SK-N-SH treated with all-trans-retinoic acid at 6 μM for 48 hours (cell line): Measurements from ENCODE around the gene NRDE2.

Source experiments
- ATAC-seq: fragments of 200-7000 bp; cut with Tn5 transposase; 3 replicates; pipeline ENCODE4 v1.9.1; 2020; ENCODE audit warnings: mild to moderate bottlenecking, moderate library complexity
- ARNTL ChIP-seq: fragments of 450-650 bp; formaldehyde crosslinking; IDR thresholded peaks from 2 replicates; pipeline ENCODE4 v1.5.0; 2020; ENCODE audit warnings: low read depth, mild to moderate bottlenecking, moderate library complexity, borderline replicate concordance
- BACH2 ChIP-seq: fragments of 250-450 bp; sonication (Bioruptor Pico); IDR thresholded peaks from 2 replicates; pipeline ENCODE4 v1.9.0; 2021; ENCODE audit warnings: mild to moderate bottlenecking, borderline replicate concordance
- CSDC2 ChIP-seq: fragments of 250-450 bp; sonication (Bioruptor Pico); IDR thresholded peaks from 2 replicates; pipeline ENCODE4 v1.5.0; 2020; ENCODE audit warnings: mild to moderate bottlenecking, moderate library complexity
- ESRRG ChIP-seq: fragments of 250-450 bp; sonication (Bioruptor Pico); IDR thresholded peaks from 2 replicates; pipeline ENCODE4 v1.6.1; 2021; ENCODE audit warnings: mild to moderate bottlenecking
- GLIS3 ChIP-seq: fragments of 250-450 bp; sonication (Bioruptor Pico); IDR thresholded peaks from 2 replicates; pipeline ENCODE4 v1.5.0; 2020; ENCODE audit warnings: mild to moderate bottlenecking, moderate library complexity
- ISL1 ChIP-seq: fragments of 250-450 bp; sonication (Bioruptor Pico); IDR thresholded peaks from 2 replicates; pipeline ENCODE4 v2.1.2; 2022; ENCODE audit warnings: mild to moderate bottlenecking, moderate library complexity
- OSR1 ChIP-seq: fragments of 250-450 bp; sonication (Bioruptor Pico); IDR thresholded peaks from 2 replicates; pipeline ENCODE4 v1.8.0; 2022; ENCODE audit warnings: moderate library complexity, mild to moderate bottlenecking, inconsistent platforms
- PPARA ChIP-seq: fragments of 250-450 bp; sonication (Bioruptor Pico); IDR thresholded peaks from 2 replicates; pipeline ENCODE4 v1.5.0; 2020; ENCODE audit warnings: mild to moderate bottlenecking, borderline replicate concordance
- RARB ChIP-seq: fragments of 250-450 bp; sonication (Bioruptor Pico); IDR thresholded peaks from 2 replicates; pipeline ENCODE4 v1.8.0; 2021; ENCODE audit warnings: mild to moderate bottlenecking, moderate library complexity
- SNAI2 ChIP-seq: fragments of 250-450 bp; sonication (Bioruptor Pico); IDR thresholded peaks from 2 replicates; pipeline ENCODE4 v1.5.0; 2020; ENCODE audit warnings: mild to moderate bottlenecking, moderate library complexity
- TCF4 ChIP-seq: fragments of 250-450 bp; sonication (Bioruptor Pico); IDR thresholded peaks from 2 replicates; pipeline ENCODE4 v1.8.0; 2021; ENCODE audit warnings: mild to moderate bottlenecking, moderate library complexity, borderline replicate concordance
- TOX ChIP-seq: fragments of 250-450 bp; sonication (Bioruptor Pico); IDR thresholded peaks from 2 replicates; pipeline ENCODE4 v1.8.0; 2021; ENCODE audit warnings: mild to moderate bottlenecking, moderate library complexity, borderline replicate concordance
- ZC3H10 ChIP-seq: fragments of 250-450 bp; sonication (Bioruptor Pico); IDR thresholded peaks from 2 replicates; pipeline ENCODE4 v1.5.1; 2021; ENCODE audit warnings: mild to moderate bottlenecking, moderate library complexity
- ZFP3 ChIP-seq: fragments of 250-450 bp; sonication (Bioruptor Pico); IDR thresholded peaks from 2 replicates; pipeline ENCODE4 v1.5.0; 2020; ENCODE audit warnings: mild to moderate bottlenecking, moderate library complexity
- ZFP30 ChIP-seq: fragments of 450-650 bp; formaldehyde crosslinking; IDR thresholded peaks from 2 replicates; pipeline ENCODE4 v1.5.0; 2022; ENCODE audit warnings: mild to moderate bottlenecking, moderate library complexity
- ZNF565 ChIP-seq: fragments of 450-650 bp; formaldehyde crosslinking; conservative IDR thresholded peaks from 2 replicates; pipeline ENCODE4 v1.5.0; 2020; ENCODE audit warnings: low read depth, mild to moderate bottlenecking, moderate library complexity
- ZNF70 ChIP-seq: fragments of 450-650 bp; formaldehyde crosslinking; IDR thresholded peaks from 2 replicates; pipeline ENCODE4 v1.5.0; 2020; ENCODE audit warnings: mild to moderate bottlenecking, moderate library complexity
- ZNF8 ChIP-seq: fragments of 450-650 bp; formaldehyde crosslinking; IDR thresholded peaks from 2 replicates; pipeline ENCODE4 v1.5.0; 2020; ENCODE audit warnings: mild to moderate bottlenecking, moderate library complexity
- TF ChIP-seq, protein P1 (sequence below): fragments of 250-450 bp; sonication (Bioruptor Pico); IDR thresholded peaks from 2 replicates; pipeline ENCODE4 v1.5.1; 2021; ENCODE audit warnings: mild to moderate bottlenecking, moderate library complexity
- TF ChIP-seq, protein P2 (sequence below): fragments of 250-450 bp; sonication (Bioruptor Pico); IDR thresholded peaks from 2 replicates; pipeline ENCODE4 v1.8.0; 2021; ENCODE audit warnings: low read depth, mild to moderate bottlenecking, moderate library complexity, borderline replicate concordance
- TF ChIP-seq, protein P3 (sequence below): fragments of 250-450 bp; sonication (Bioruptor Pico); IDR thresholded peaks from 2 replicates; pipeline ENCODE4 v1.8.0; 2020; ENCODE audit warnings: mild to moderate bottlenecking, moderate library complexity, borderline replicate concordance
- TF ChIP-seq, protein P4 (sequence below): fragments of 250-450 bp; sonication (Bioruptor Pico); IDR thresholded peaks from 2 replicates; pipeline ENCODE4 v1.5.0; 2020; ENCODE audit warnings: mild to moderate bottlenecking, moderate library complexity
- TF ChIP-seq, protein P5 (sequence below): fragments of 250-450 bp; sonication (Bioruptor Pico); IDR thresholded peaks from 2 replicates; pipeline ENCODE4 v1.5.1; 2020; ENCODE audit warnings: low read depth, mild to moderate bottlenecking, moderate library complexity

NRDE2 gene

DNA sequence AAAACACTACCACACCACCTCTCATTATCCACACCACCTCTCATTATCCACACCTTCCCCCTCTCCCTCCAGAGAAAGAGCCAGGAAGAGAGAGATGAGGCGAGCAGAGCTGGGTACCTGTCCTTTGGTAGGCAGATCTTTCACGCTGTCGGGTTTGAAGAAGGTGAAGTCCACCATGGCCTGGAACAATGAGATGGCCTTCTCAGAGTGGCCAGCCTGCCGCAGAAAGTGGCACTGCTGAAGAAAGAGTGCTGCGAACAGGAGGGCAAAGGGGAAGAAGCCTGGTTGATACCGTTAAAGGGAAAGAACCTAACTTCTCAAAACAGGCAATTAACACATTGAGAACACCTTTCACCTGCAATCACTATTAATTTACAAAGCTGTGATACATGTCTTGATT is 30.6 kb downstream of the NRDE2 start:
- no peak for TF ChIP-seq CSDC2 (CRISPR knock-in tag)
- no peak for TF ChIP-seq ZNF8 (CRISPR knock-in tag)
- no peak for TF ChIP-seq ARNTL (CRISPR knock-in tag)
- no peak for TF ChIP-seq ZC3H10 (CRISPR knock-in tag)
- no peak for TF ChIP-seq PPARA (CRISPR knock-in tag)
- TF ChIP-seq, protein P1, sequence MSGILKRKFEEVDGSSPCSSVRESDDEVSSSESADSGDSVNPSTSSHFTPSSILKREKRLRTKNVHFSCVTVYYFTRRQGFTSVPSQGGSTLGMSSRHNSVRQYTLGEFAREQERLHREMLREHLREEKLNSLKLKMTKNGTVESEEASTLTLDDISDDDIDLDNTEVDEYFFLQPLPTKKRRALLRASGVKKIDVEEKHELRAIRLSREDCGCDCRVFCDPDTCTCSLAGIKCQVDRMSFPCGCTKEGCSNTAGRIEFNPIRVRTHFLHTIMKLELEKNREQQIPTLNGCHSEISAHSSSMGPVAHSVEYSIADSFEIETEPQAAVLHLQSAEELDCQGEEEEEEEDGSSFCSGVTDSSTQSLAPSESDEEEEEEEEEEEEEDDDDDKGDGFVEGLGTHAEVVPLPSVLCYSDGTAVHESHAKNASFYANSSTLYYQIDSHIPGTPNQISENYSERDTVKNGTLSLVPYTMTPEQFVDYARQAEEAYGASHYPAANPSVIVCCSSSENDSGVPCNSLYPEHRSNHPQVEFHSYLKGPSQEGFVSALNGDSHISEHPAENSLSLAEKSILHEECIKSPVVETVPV (CRISPR knock-in tag), result no peak
- TF ChIP-seq, protein P2, sequence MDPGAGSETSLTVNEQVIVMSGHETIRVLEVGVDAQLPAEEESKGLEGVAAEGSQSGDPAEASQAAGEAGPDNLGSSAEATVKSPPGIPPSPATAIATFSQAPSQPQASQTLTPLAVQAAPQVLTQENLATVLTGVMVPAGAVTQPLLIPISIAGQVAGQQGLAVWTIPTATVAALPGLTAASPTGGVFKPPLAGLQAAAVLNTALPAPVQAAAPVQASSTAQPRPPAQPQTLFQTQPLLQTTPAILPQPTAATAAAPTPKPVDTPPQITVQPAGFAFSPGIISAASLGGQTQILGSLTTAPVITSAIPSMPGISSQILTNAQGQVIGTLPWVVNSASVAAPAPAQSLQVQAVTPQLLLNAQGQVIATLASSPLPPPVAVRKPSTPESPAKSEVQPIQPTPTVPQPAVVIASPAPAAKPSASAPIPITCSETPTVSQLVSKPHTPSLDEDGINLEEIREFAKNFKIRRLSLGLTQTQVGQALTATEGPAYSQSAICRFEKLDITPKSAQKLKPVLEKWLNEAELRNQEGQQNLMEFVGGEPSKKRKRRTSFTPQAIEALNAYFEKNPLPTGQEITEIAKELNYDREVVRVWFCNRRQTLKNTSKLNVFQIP, result no peak
- no peak for TF ChIP-seq GLIS3 (CRISPR knock-in tag)
- TF ChIP-seq TOX (CRISPR knock-in tag), result no peak
- TF ChIP-seq ZNF565, result no peak
- no peak for TF ChIP-seq RARB (CRISPR knock-in tag)
- TF ChIP-seq ESRRG (CRISPR knock-in tag), result no peak
- TF ChIP-seq ZFP3 (CRISPR knock-in tag), result no peak
- TF ChIP-seq, protein P3, sequence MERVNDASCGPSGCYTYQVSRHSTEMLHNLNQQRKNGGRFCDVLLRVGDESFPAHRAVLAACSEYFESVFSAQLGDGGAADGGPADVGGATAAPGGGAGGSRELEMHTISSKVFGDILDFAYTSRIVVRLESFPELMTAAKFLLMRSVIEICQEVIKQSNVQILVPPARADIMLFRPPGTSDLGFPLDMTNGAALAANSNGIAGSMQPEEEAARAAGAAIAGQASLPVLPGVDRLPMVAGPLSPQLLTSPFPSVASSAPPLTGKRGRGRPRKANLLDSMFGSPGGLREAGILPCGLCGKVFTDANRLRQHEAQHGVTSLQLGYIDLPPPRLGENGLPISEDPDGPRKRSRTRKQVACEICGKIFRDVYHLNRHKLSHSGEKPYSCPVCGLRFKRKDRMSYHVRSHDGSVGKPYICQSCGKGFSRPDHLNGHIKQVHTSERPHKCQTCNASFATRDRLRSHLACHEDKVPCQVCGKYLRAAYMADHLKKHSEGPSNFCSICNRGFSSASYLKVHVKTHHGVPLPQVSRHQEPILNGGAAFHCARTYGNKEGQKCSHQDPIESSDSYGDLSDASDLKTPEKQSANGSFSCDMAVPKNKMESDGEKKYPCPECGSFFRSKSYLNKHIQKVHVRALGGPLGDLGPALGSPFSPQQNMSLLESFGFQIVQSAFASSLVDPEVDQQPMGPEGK (CRISPR knock-in tag), result no peak
- TF ChIP-seq ZNF70 (CRISPR knock-in tag), result no peak
- TF ChIP-seq TCF4 (CRISPR knock-in tag), result no peak
- no peak for TF ChIP-seq BACH2
- ATAC-seq, result peak; percentile 58

DNA sequence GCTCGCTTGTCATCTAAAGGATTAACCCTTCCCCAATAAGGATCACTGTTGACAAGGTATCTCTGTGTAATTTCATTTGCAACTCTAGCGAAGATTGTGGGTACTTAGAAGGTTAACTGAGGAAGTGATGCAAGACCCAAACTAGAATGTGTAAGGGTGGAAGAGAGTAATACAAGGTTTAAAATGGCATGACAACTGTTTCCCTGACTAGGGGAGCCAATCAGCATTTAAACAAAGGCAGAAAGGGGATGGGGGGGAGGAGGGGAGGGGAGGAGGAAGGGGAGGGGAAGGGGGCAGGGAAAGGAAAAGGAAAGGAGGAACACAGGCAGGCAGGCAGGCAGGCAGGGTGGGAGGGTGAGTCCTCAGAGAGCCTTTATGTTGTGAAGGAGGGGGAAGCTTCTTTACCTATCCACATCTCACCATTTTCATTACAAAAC is 31.1 kb downstream of the NRDE2 start:
- peak; percentile 76 for ATAC-seq
- no peak for TF ChIP-seq ZC3H10 (CRISPR knock-in tag)
- TF ChIP-seq ZNF565, result no peak
- TF ChIP-seq ZNF8 (CRISPR knock-in tag), result no peak
- TF ChIP-seq, protein P2, result no peak
- TF ChIP-seq ZNF70 (CRISPR knock-in tag), result no peak
- TF ChIP-seq SNAI2 (CRISPR knock-in tag), result no peak
- TF ChIP-seq ISL1, result no peak
- no peak for TF ChIP-seq TOX (CRISPR knock-in tag)
- TF ChIP-seq ZFP3 (CRISPR knock-in tag), result no peak
- TF ChIP-seq, protein P4, sequence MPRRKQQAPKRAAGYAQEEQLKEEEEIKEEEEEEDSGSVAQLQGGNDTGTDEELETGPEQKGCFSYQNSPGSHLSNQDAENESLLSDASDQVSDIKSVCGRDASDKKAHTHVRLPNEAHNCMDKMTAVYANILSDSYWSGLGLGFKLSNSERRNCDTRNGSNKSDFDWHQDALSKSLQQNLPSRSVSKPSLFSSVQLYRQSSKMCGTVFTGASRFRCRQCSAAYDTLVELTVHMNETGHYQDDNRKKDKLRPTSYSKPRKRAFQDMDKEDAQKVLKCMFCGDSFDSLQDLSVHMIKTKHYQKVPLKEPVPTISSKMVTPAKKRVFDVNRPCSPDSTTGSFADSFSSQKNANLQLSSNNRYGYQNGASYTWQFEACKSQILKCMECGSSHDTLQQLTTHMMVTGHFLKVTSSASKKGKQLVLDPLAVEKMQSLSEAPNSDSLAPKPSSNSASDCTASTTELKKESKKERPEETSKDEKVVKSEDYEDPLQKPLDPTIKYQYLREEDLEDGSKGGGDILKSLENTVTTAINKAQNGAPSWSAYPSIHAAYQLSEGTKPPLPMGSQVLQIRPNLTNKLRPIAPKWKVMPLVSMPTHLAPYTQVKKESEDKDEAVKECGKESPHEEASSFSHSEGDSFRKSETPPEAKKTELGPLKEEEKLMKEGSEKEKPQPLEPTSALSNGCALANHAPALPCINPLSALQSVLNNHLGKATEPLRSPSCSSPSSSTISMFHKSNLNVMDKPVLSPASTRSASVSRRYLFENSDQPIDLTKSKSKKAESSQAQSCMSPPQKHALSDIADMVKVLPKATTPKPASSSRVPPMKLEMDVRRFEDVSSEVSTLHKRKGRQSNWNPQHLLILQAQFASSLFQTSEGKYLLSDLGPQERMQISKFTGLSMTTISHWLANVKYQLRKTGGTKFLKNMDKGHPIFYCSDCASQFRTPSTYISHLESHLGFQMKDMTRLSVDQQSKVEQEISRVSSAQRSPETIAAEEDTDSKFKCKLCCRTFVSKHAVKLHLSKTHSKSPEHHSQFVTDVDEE, result no peak
- TF ChIP-seq ZFP30 (CRISPR knock-in tag), result no peak
- no peak for TF ChIP-seq GLIS3 (CRISPR knock-in tag)
- TF ChIP-seq PPARA (CRISPR knock-in tag), result no peak
- TF ChIP-seq BACH2, result no peak
- TF ChIP-seq ESRRG (CRISPR knock-in tag), result no peak
- TF ChIP-seq, protein P5, sequence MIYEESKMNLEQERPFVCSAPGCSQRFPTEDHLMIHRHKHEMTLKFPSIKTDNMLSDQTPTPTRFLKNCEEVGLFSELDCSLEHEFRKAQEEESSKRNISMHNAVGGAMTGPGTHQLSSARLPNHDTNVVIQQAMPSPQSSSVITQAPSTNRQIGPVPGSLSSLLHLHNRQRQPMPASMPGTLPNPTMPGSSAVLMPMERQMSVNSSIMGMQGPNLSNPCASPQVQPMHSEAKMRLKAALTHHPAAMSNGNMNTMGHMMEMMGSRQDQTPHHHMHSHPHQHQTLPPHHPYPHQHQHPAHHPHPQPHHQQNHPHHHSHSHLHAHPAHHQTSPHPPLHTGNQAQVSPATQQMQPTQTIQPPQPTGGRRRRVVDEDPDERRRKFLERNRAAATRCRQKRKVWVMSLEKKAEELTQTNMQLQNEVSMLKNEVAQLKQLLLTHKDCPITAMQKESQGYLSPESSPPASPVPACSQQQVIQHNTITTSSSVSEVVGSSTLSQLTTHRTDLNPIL (CRISPR knock-in tag), result no peak
- TF ChIP-seq OSR1 (CRISPR knock-in tag), result no peak
- TF ChIP-seq, protein P1 (CRISPR knock-in tag), result no peak
- no peak for TF ChIP-seq RARB (CRISPR knock-in tag)
- TF ChIP-seq, all 23 proteins: peak for 0
